Hepatocyte (in vitro differentiated cells): ENCODE measurements around the gene TCERG1. TPM values are rescaled to one million over a fixed set of nuclear protein-coding genes. Genes with fewer than 3 reads are reported as not detected.

Source experiments
- DNase-seq: peaks from one replicate; pipeline ENCODE4 v3.0.0-alpha.2; 2016; ENCODE audit warnings: low spot score
- H2AFZ ChIP-seq: fragments of 200-600 bp; sonication (generic); 2 replicates; pipeline ENCODE4 v1.6.0; 2016; ENCODE audit warnings: antibody characterized with exemption, mild to moderate bottlenecking
- H3K27ac ChIP-seq: fragments of 200-600 bp; sonication (generic); 2 replicates; pipeline ENCODE4 v1.5.1; 2016; ENCODE audit warnings: mild to moderate bottlenecking
- H3K27me3 ChIP-seq: fragments of 200-600 bp; sonication (generic); 2 replicates; pipeline ENCODE4 v1.6.1; 2016
- H3K36me3 ChIP-seq: fragments of 200-600 bp; sonication (generic); replicated peaks from 2 replicates; pipeline ENCODE4 v1.5.1; 2016; ENCODE audit warnings: low read depth; ENCODE audit not compliant: insufficient read depth
- H3K4me1 ChIP-seq: fragments of 200-600 bp; sonication (generic); 2 replicates; pipeline ENCODE4 v1.5.1; 2016; ENCODE audit warnings: mild to moderate bottlenecking, moderate library complexity; ENCODE audit not compliant: insufficient read depth
- H3K4me2 ChIP-seq: fragments of 200-600 bp; sonication (generic); 2 replicates; pipeline ENCODE4 v1.6.0; 2016
- H3K4me3 ChIP-seq: fragments of 200-600 bp; sonication (generic); 2 replicates; pipeline ENCODE4 v1.5.1; 2016; ENCODE audit warnings: mild to moderate bottlenecking
- H3K79me2 ChIP-seq: fragments of 200-600 bp; sonication (generic); 2 replicates; pipeline ENCODE4 v1.6.0; 2017; ENCODE audit warnings: mild to moderate bottlenecking
- H3K9me2 ChIP-seq: fragments of 200-600 bp; sonication (generic); replicated peaks from 2 replicates; pipeline ENCODE4 v1.6.0; 2017; ENCODE audit warnings: mild to moderate bottlenecking; ENCODE audit not compliant: insufficient read depth
- H3K9me3 ChIP-seq: fragments of 200-600 bp; sonication (generic); 2 replicates; pipeline ENCODE4 v1.5.1; 2016; ENCODE audit warnings: low read depth, mild to moderate bottlenecking
- H4K20me1 ChIP-seq: fragments of 200-600 bp; sonication (generic); 2 replicates; pipeline ENCODE4 v1.6.0; 2016; ENCODE audit warnings: mild to moderate bottlenecking; ENCODE audit not compliant: insufficient read depth, poor library complexity, severe bottlenecking
- CTCF ChIP-seq: fragments of 200-600 bp; sonication (generic); IDR thresholded peaks from 2 replicates; pipeline ENCODE4 v1.5.1; 2016; ENCODE audit warnings: antibody characterized with exemption, mild to moderate bottlenecking; ENCODE audit not compliant: poor library complexity
- EZH2 ChIP-seq: fragments of 200-600 bp; sonication (generic); IDR thresholded peaks from 2 replicates; pipeline ENCODE4 v1.6.1; 2016; ENCODE audit warnings: antibody characterized with exemption, mild to moderate bottlenecking, borderline replicate concordance
- EZH2phosphoT487 ChIP-seq: fragments of 200-600 bp; sonication (generic); IDR thresholded peaks from one replicate; pipeline ENCODE4 v1.6.1; 2018; ENCODE audit warnings: antibody characterized with exemption, mild to moderate bottlenecking, low read depth, moderate library complexity; ENCODE audit not compliant: unreplicated experiment, severe bottlenecking
- WGBS: methylation state at CpG from one replicate; pipeline ENCODE4 v1.1.6; 2016; ENCODE audit warnings: low lambda C conversion rate; ENCODE audit errors: missing lambda C conversion rate; 5-methylcytosine and 5-hydroxymethylcytosine counted together
- polyA plus RNA-seq: library from polyadenylated mRNA; unstranded; fragments of >200 nt; fragmentation: Nextera tagmentation; extraction: Ambion mirVana; gene quantifications from 2 replicates; pipeline ENCODE4 v1.2.1, GENCODE V29; 2016
- total RNA-seq: library from RNA; depleted of rRNA; stranded (reverse); fragments of >200 nt; gene quantifications from 2 replicates; pipeline ENCODE4 v1.2.3, GENCODE V29; 2014

Gene TCERG1
- total and polyA plus RNA-seq, 2 experiments from 2014 or later = 49.3 to 68.1 TPM

GRCh38 chr5:146520731-146521130, 73.6 kb downstream of the TCERG1 start:
- peak; percentile 43 for DNase-seq
- Histone ChIP-seq H3K9me3 (no peaks in the 10 kb centered on the region), H3K4me1 (peaks cover 8% of the 10 kb centered on the region), H3K9me2 (no peaks in the 10 kb centered on the region), H3K27me3 (no peaks in the 10 kb centered on the region), H4K20me1 (no peaks in the 10 kb centered on the region), H2AFZ (no peak overlapping the region), H3K4me2 (no peak overlapping the region), H3K27ac (peak overlapping the region; percentile 55), H3K79me2 (no peaks in the 10 kb centered on the region), H3K4me3 (no peak overlapping the region), H3K36me3 (no peaks in the 10 kb centered on the region)
- no peak for TF ChIP-seq CTCF
- TF ChIP-seq EZH2 = no peak
- no peak for TF ChIP-seq EZH2phosphoT487
- 67% methylated on average over 2 of the region's 2 CpGs for WGBS

GRCh38 chr5:146521403-146522106, 74.4 kb downstream of the TCERG1 start:
- Histone ChIP-seq H2AFZ (no peak overlapping the region), H3K4me3 (no peak overlapping the region), H3K79me2 (no peaks in the 10 kb centered on the region), H3K9me3 (no peaks in the 10 kb centered on the region), H3K27me3 (no peaks in the 10 kb centered on the region), H3K4me2 (no peak overlapping the region), H3K36me3 (no peaks in the 10 kb centered on the region), H3K27ac (peak overlapping the region; percentile 19), H3K9me2 (no peaks in the 10 kb centered on the region), H3K4me1 (peaks cover 8% of the 10 kb centered on the region), H4K20me1 (no peaks in the 10 kb centered on the region)
- TF ChIP-seq CTCF = no peak
- TF ChIP-seq EZH2phosphoT487 = no peak
- TF ChIP-seq EZH2 = no peak
- DNase-seq = no peak
- WGBS = 46% methylated on average over 8 of the region's 8 CpGs

- Histone ChIP-seq H3K4me2 (no peak overlapping the region), H4K20me1 (no peaks in the 10 kb centered on the region), H3K4me1 (peaks cover 8% of the 10 kb centered on the region), H3K79me2 (no peaks in the 10 kb centered on the region), H3K9me3 (no peaks in the 10 kb centered on the region), H3K36me3 (no peaks in the 10 kb centered on the region), H3K27me3 (no peaks in the 10 kb centered on the region), H3K4me3 (no peak overlapping the region), H3K9me2 (no peaks in the 10 kb centered on the region), H2AFZ (no peak overlapping the region), H3K27ac (no peak overlapping the region)
- TF ChIP-seq EZH2 (no peak), EZH2phosphoT487 (no peak), CTCF (no peak)
- 83% methylated on average over 3 of the region's 3 CpGs for WGBS
- no peak for DNase-seq
These were observed 76.6 kb downstream of the TCERG1 start for GRCh38 chr5:146523698-146524097.
